HFF-Myc (cell line): Measurements from ENCODE around the gene WNT9A.

Experiments used
- DNase-seq: peaks from one replicate; pipeline ENCODE4 v3.0.0-alpha.2; 2011; ENCODE audit warnings: low read depth; ENCODE audit errors: extremely low read depth
- H3K4me3 ChIP-seq: replicated peaks from 2 replicates; pipeline ENCODE4 v1.5.1; 2011; ENCODE audit warnings: low read depth, mild to moderate bottlenecking, control low read depth, low read length
- TF ChIP-seq, protein P1 (sequence below): IDR thresholded peaks from 2 replicates; pipeline ENCODE4 v1.5.1; 2012; ENCODE audit warnings: mild to moderate bottlenecking, low read depth, low read length, control low read depth; ENCODE audit errors: missing control alignments

WNT9A gene

GRCh38 chr1:227903614-227904501, 43.9 kb downstream of the WNT9A start:
- DNase-seq, result no peak
- H3K4me3 ChIP-seq, result no peak overlapping the region
- TF ChIP-seq, protein P1, sequence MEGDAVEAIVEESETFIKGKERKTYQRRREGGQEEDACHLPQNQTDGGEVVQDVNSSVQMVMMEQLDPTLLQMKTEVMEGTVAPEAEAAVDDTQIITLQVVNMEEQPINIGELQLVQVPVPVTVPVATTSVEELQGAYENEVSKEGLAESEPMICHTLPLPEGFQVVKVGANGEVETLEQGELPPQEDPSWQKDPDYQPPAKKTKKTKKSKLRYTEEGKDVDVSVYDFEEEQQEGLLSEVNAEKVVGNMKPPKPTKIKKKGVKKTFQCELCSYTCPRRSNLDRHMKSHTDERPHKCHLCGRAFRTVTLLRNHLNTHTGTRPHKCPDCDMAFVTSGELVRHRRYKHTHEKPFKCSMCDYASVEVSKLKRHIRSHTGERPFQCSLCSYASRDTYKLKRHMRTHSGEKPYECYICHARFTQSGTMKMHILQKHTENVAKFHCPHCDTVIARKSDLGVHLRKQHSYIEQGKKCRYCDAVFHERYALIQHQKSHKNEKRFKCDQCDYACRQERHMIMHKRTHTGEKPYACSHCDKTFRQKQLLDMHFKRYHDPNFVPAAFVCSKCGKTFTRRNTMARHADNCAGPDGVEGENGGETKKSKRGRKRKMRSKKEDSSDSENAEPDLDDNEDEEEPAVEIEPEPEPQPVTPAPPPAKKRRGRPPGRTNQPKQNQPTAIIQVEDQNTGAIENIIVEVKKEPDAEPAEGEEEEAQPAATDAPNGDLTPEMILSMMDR, result no peak

- TF ChIP-seq, protein P1, result no peak
Observed at GRCh38 chr1:227903061-227903521, 44.6 kb downstream of the WNT9A start.

DNA sequence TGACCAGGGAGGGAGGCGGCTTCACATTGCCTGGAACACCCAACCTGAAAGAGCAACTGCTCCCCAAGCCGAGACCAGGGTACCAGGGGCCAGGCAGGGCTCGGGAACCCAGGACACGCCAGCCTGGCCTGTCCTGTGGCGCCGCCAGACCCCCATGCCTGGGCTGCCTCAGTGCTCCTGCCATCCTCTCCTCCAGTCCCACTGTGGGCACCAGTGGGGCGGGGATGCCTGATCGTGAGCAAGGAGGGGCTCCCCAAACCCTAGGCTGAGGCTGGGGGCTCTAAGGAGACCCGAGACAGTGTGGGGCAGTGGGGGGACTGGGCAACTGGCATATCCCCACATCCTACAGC, 45.1 kb downstream of the WNT9A start:
- TF ChIP-seq, protein P1, result no peak
- DNase-seq, result no peak
- H3K4me3 ChIP-seq, result no peak overlapping the region

More at GRCh38 chr1:227903061-227903521, 44.6 kb downstream of the WNT9A start:
- DNase-seq, result no peak
- no peak overlapping the region for H3K4me3 ChIP-seq

- TF ChIP-seq, protein P1, result peak; percentile 37
- DNase-seq, result no peak
- H3K4me3 ChIP-seq, result no peak overlapping the region
Observed at GRCh38 chr1:227901906-227902640, 45.7 kb downstream of the WNT9A start.

GRCh38 chr1:227901239-227901905, 46.4 kb downstream of the WNT9A start:
- no peak overlapping the region for H3K4me3 ChIP-seq
- no peak for DNase-seq
- TF ChIP-seq, protein P1, result no peak

GRCh38 chr1:227900571-227901051, 47.1 kb downstream of the WNT9A start:
- H3K4me3 ChIP-seq, result no peak overlapping the region
- TF ChIP-seq, protein P1, result no peak
- DNase-seq, result no peak
